H1 (cell line): Measurements from ENCODE around the gene UNC80. TPM values are rescaled to one million over a fixed set of nuclear protein-coding genes. Genes with fewer than 3 reads are reported as not detected.

Source experiments
- CTCF ChIA-PET: fragments of 300-600 bp; sonication (Branson Sonifier 250); formaldehyde crosslinking; loops from one replicate; lab custom pipeline; 2021; ENCODE audit not compliant: partially characterized antibody; lab: Charles Lee
- POLR2A ChIA-PET: fragments of 300-600 bp; sonication (Branson Sonifier 250); formaldehyde crosslinking; loops from one replicate; lab custom pipeline; 2021; ENCODE audit warnings: inconsistent platforms; ENCODE audit not compliant: partially characterized antibody; lab: Charles Lee
- DNase-seq, 2 experiments: peaks; one replicate each; pipeline versions ENCODE4 v3.0.0 to v3.0.0-alpha.2; 2010 to 2022; ENCODE audit warnings: low spot score in 2 of 2, low read depth in 1 of 2, mixed read lengths in 1 of 2
- FAIRE-seq: peaks from 2 replicates; lab custom pipeline; 2011; peaks lifted over from hg19 to GRCh38; lab: Jason Lieb, UNC
- H2AFZ ChIP-seq: 2 replicates; pipeline ENCODE4 v1.8.1; 2012; ENCODE audit warnings: low read length, inconsistent platforms
- H2AK5ac ChIP-seq: 2 replicates; pipeline ENCODE4 v1.6.1; 2013; ENCODE audit warnings: low read depth, low read length
- H2BK120ac ChIP-seq: replicated peaks from 2 replicates; pipeline ENCODE3; 2013; ENCODE audit warnings: low read depth, low read length, inconsistent platforms
- H2BK12ac ChIP-seq: 2 replicates; pipeline ENCODE4 v1.6.1; 2013; ENCODE audit warnings: low read depth, low read length
- H2BK15ac ChIP-seq: 2 replicates; pipeline ENCODE4 v1.6.1; 2013; ENCODE audit warnings: low read length
- H2BK20ac ChIP-seq: 2 replicates; pipeline ENCODE4 v1.6.1; 2013; ENCODE audit warnings: low read length
- H2BK5ac ChIP-seq: 2 replicates; pipeline ENCODE4 v1.6.1; 2013; ENCODE audit warnings: low read depth, low read length
- H3K14ac ChIP-seq: 2 replicates; pipeline ENCODE4 v1.6.1; 2013; ENCODE audit warnings: inconsistent platforms; ENCODE audit not compliant: insufficient read length
- H3K18ac ChIP-seq: 2 replicates; pipeline ENCODE4 v1.6.1; 2013; ENCODE audit warnings: low read length; ENCODE audit errors: extremely low read depth
- H3K23ac ChIP-seq: 2 replicates; pipeline ENCODE4 v1.6.1; 2013; ENCODE audit warnings: inconsistent platforms; ENCODE audit not compliant: insufficient read length
- H3K23me2 ChIP-seq: 2 replicates; pipeline ENCODE4 v1.6.1; 2013; ENCODE audit warnings: low read depth, low read length
- H3K27ac ChIP-seq: 2 replicates; pipeline ENCODE4 v1.6.1; 2011; ENCODE audit warnings: low read depth, low read length, inconsistent platforms
- H3K27me3 ChIP-seq, 4 experiments: replicated peaks in 1 of 4; 1 replicate in 1 of 4; 2 replicates in 3 of 4; pipeline versions ENCODE4 v1.6.1 to v1.8.1; 2011 to 2013; ENCODE audit warnings: low read length in 3 of 4, mild to moderate bottlenecking in 3 of 4, inconsistent platforms in 2 of 4, mixed read lengths in 2 of 4, moderate library complexity in 1 of 4; ENCODE audit not compliant: control insufficient read depth in 3 of 4, insufficient read depth in 3 of 4; ENCODE audit errors: extremely low read depth in 1 of 4
- H3K36me3 ChIP-seq, 4 experiments: 2 replicates each; pipeline versions ENCODE4 v1.6.1 to v1.8.1; 2011 to 2013; ENCODE audit warnings: mild to moderate bottlenecking in 4 of 4, low read length in 3 of 4, moderate library complexity in 2 of 4, control low read depth in 1 of 4, inconsistent platforms in 1 of 4; ENCODE audit not compliant: insufficient read depth in 4 of 4, control insufficient read depth in 2 of 4
- H3K4ac ChIP-seq: replicated peaks from 2 replicates; pipeline ENCODE3; 2013; ENCODE audit warnings: low read length, low read depth, mixed read lengths, inconsistent platforms; ENCODE audit not compliant: insufficient read length
- H3K4me1 ChIP-seq, 4 experiments: replicated peaks in 1 of 4; 1 replicate in 1 of 4; 2 replicates in 3 of 4; pipeline versions ENCODE4 v1.6.1 to v1.8.1; 2011 to 2013; ENCODE audit warnings: low read length in 3 of 4, inconsistent platforms in 2 of 4, mixed read lengths in 1 of 4; ENCODE audit not compliant: insufficient read depth in 4 of 4, control insufficient read depth in 3 of 4
- H3K4me2 ChIP-seq, 2 experiments: 2 replicates each; pipeline versions ENCODE4 v1.6.1 to v1.8.1; 2011 to 2013; ENCODE audit warnings: low read depth in 2 of 2, low read length in 2 of 2, control low read depth in 1 of 2, inconsistent platforms in 1 of 2, mild to moderate bottlenecking in 1 of 2; ENCODE audit not compliant: insufficient read depth in 1 of 2
- H3K4me3 ChIP-seq, 4 experiments: fragments of 200-600, 300-600 bp in 1 of 4; sonication (generic), shearing (Covaris generic), sonication (Bioruptor Twin) in 1 of 4; 2 replicates each; pipeline versions ENCODE4 v1.5.1 to v1.8.1; 2011 to 2016; ENCODE audit warnings: low read length in 4 of 4, low read depth in 3 of 4, control low read depth in 2 of 4, inconsistent platforms in 2 of 4, mild to moderate bottlenecking in 2 of 4, mixed read lengths in 1 of 4, moderate library complexity in 1 of 4; ENCODE audit not compliant: insufficient read depth in 2 of 4; ENCODE audit errors: extremely low read depth in 1 of 4
- H3K56ac ChIP-seq: replicated peaks from 2 replicates; pipeline ENCODE3; 2013; ENCODE audit warnings: low read depth, mild to moderate bottlenecking, mixed read lengths, low read length, inconsistent platforms; ENCODE audit not compliant: insufficient read length
- H3K79me1 ChIP-seq: 2 replicates; pipeline ENCODE4 v1.6.1; 2013; ENCODE audit warnings: low read depth, low read length, control low read depth
- H3K79me2 ChIP-seq, 2 experiments: 2 replicates each; pipeline versions ENCODE4 v1.6.1 to v1.8.1; 2012 to 2013; ENCODE audit warnings: low read length in 2 of 2, mild to moderate bottlenecking in 2 of 2, inconsistent platforms in 1 of 2; ENCODE audit not compliant: insufficient read depth in 2 of 2, control insufficient read depth in 1 of 2
- H3K9ac ChIP-seq, 4 experiments: replicated peaks in 1 of 4; 1 replicate in 1 of 4; 2 replicates in 3 of 4; pipeline versions ENCODE4 v1.6.1 to v1.8.1; 2011 to 2013; ENCODE audit warnings: low read depth in 3 of 4, low read length in 3 of 4, control low read depth in 2 of 4, mild to moderate bottlenecking in 2 of 4, moderate library complexity in 2 of 4, inconsistent platforms in 1 of 4; ENCODE audit errors: extremely low read depth in 1 of 4
- H3K9me3 ChIP-seq, 2 experiments: 2 replicates each; pipeline versions ENCODE4 v1.6.1 to v1.8.1; 2012 to 2013; ENCODE audit warnings: mild to moderate bottlenecking in 2 of 2, moderate library complexity in 2 of 2, control low read depth in 1 of 2, inconsistent platforms in 1 of 2, low read depth in 1 of 2, low read length in 1 of 2, mixed read lengths in 1 of 2; ENCODE audit not compliant: insufficient read depth in 2 of 2
- H4K20me1 ChIP-seq, 2 experiments: replicated peaks in 1 of 2; 2 replicates each; pipeline versions ENCODE3 to v1.8.1; 2011 to 2013; ENCODE audit warnings: inconsistent platforms in 2 of 2, low read length in 2 of 2, mild to moderate bottlenecking in 1 of 2; ENCODE audit not compliant: insufficient read depth in 2 of 2, control insufficient read depth in 1 of 2
- H4K5ac ChIP-seq: 2 replicates; pipeline ENCODE4 v1.6.1; 2013; ENCODE audit warnings: low read length, low read depth, mixed read lengths, inconsistent platforms; ENCODE audit not compliant: insufficient read length
- H4K8ac ChIP-seq: 2 replicates; pipeline ENCODE4 v1.8.0; 2013; ENCODE audit warnings: mild to moderate bottlenecking, moderate library complexity, low read length, inconsistent platforms; ENCODE audit not compliant: insufficient read depth; ENCODE audit errors: extremely low read depth
- H4K91ac ChIP-seq: replicated peaks from 2 replicates; pipeline ENCODE3; 2013; ENCODE audit warnings: low read length, mixed read lengths, inconsistent platforms; ENCODE audit not compliant: insufficient read length
- ASH2L ChIP-seq: fragments of 200-600, 300-600 bp; sonication (generic); IDR thresholded peaks from one replicate; pipeline ENCODE4 v1.7.1; 2017; ENCODE audit warnings: low read length
- BACH1 ChIP-seq: IDR thresholded peaks from 2 replicates; pipeline ENCODE4 v1.6.1; 2012; ENCODE audit warnings: low read length, improper control_type of control experiment
- BCL11A ChIP-seq, 2 experiments: IDR thresholded peaks; one replicate each; pipeline ENCODE4 v1.6.1; 2011; ENCODE audit warnings: low read depth in 2 of 2, low read length in 2 of 2, mild to moderate bottlenecking in 2 of 2
- CHD2 ChIP-seq: IDR thresholded peaks from 2 replicates; pipeline ENCODE4 v1.6.1; 2012; ENCODE audit warnings: low read length, improper control_type of control experiment
- HDAC6 ChIP-seq: IDR thresholded peaks from one replicate; pipeline ENCODE4 v1.7.1; 2012; ENCODE audit warnings: low read depth, mild to moderate bottlenecking, inconsistent platforms, low read length, moderate library complexity
- KDM4A ChIP-seq: IDR thresholded peaks from one replicate; pipeline ENCODE4 v1.7.1; 2012; ENCODE audit warnings: low read depth, mild to moderate bottlenecking, moderate library complexity, low read length, inconsistent platforms; ENCODE audit not compliant: severe bottlenecking
- RFX5 ChIP-seq: IDR thresholded peaks from 2 replicates; pipeline ENCODE4 v1.6.1; 2011; ENCODE audit warnings: low read depth, low read length, improper control_type of control experiment, borderline replicate concordance
- TAF1 ChIP-seq: IDR thresholded peaks from 2 replicates; pipeline ENCODE4 v1.6.1; 2011; ENCODE audit warnings: mild to moderate bottlenecking, low read depth, low read length
- WGBS, 2 experiments: shearing (Covaris generic) in 1 of 2; methylation state at CpG; one replicate each; pipeline versions ENCODE4 v1.1.6 to v1.1.7; 2013 to 2015; ENCODE audit warnings: low lambda C conversion rate in 2 of 2, mixed read lengths in 2 of 2, inconsistent platforms in 1 of 2, low coverage in 1 of 2, missing lambda C conversion rate in 1 of 2; ENCODE audit not compliant: insufficient replicate concordance in 2 of 2, insufficient coverage in 1 of 2, insufficient read length in 1 of 2; ENCODE audit errors: extremely low coverage in 1 of 2, missing lambda C conversion rate in 1 of 2; 5-methylcytosine and 5-hydroxymethylcytosine counted together
- polyA plus RNA-seq, 7 experiments: library from polyadenylated mRNA; depleted of rRNA in 3 of 7; stranded (reverse) in 5 of 7; unstranded in 2 of 7; fragments of >200 nt in 5 of 7; fragments of 200-250 nt in 2 of 7; gene quantifications; 1 replicate in 5 of 7; 2 replicates in 1 of 7; 4 replicates in 1 of 7; pipeline versions ENCODE4 v1.2.1 to v1.2.3, GENCODE V29; 2011 to 2013; ENCODE audit warnings: missing spikeins in 2 of 7, mixed read lengths in 2 of 7
- total RNA-seq: library from RNA; stranded (reverse); fragmentation: NEBNext Ultra II Directional; extraction: Animal tissue kit (Norgen Biotek cat#: 25700); gene quantifications from 2 replicates; pipeline ENCODE4 v1.2.1, GENCODE V29; 2021
- TF ChIP-seq, protein P1 (sequence below): IDR thresholded peaks from 2 replicates; pipeline ENCODE4 v1.6.1; 2011; ENCODE audit warnings: low read depth, mild to moderate bottlenecking, low read length; ENCODE audit not compliant: insufficient read depth

UNC80 gene
- total and polyA plus RNA-seq, 2 of the 8 experiments (the other 6 are each of a cell fraction or from before 2014, with no cell fraction given), result 0.53 to 0.56 TPM

GRCh38 chr2:209973328-209973727 lies 201.7 kb downstream of the UNC80 start:
- no peak overlapping the region for H2BK15ac ChIP-seq
- H4K20me1 ChIP-seq, result no peaks in the 10 kb centered on the region
- H3K14ac ChIP-seq, result no peak overlapping the region
- no peak overlapping the region for H2BK12ac ChIP-seq
- DNase-seq (no peak), FAIRE-seq (no peak)
- H3K27me3 ChIP-seq, result no peaks in the 10 kb centered on the region
- no peak overlapping the region for H3K18ac ChIP-seq
- no peak overlapping the region for H2AK5ac ChIP-seq
- 71% methylated on average over 1 of the region's 1 CpG; no CpG with 5 or more reads in 1 of the 2 experiments for WGBS, 2 experiments
- H2AFZ ChIP-seq, result no peak overlapping the region
- TF ChIP-seq ASH2L, result no peak
- no peak for TF ChIP-seq TAF1
- TF ChIP-seq BCL11A (IDR thresholded peaks at IDR 0.05; ENCODE audit: low read depth in 2 of 2, low read length in 2 of 2), result no peak
- no peak for TF ChIP-seq RFX5
- TF ChIP-seq CHD2, result no peak
- no peak for TF ChIP-seq KDM4A
- TF ChIP-seq, protein P1, sequence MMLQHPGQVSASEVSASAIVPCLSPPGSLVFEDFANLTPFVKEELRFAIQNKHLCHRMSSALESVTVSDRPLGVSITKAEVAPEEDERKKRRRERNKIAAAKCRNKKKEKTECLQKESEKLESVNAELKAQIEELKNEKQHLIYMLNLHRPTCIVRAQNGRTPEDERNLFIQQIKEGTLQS, result no peak
- no peak for TF ChIP-seq HDAC6
- TF ChIP-seq BACH1, result no peak
- H3K4me1 ChIP-seq, result no peaks in the 10 kb centered on the region
- no peak overlapping the region for H3K4me2 ChIP-seq
- no peak overlapping the region for H2BK120ac ChIP-seq
- H2BK20ac ChIP-seq, result no peak overlapping the region
- no peak overlapping the region for H3K23ac ChIP-seq
- H3K9me3 ChIP-seq, result no peaks in the 10 kb centered on the region
- H3K27ac ChIP-seq, result no peak overlapping the region
- no peak overlapping the region for H4K91ac ChIP-seq
- CTCF ChIA-PET, result interaction anchor here (0.6 to 0.8 kb wide), 2 partner anchors 216 to 639 kb away, joined by 3 read pairs; no protein-coding TSS in a partner anchor
- no peak overlapping the region for H3K4me3 ChIP-seq
- H3K23me2 ChIP-seq, result no peaks in the 10 kb centered on the region; the same call in 1 of the 2 replicates
- H3K4ac ChIP-seq, result no peak overlapping the region
- no peak overlapping the region for H3K56ac ChIP-seq
- no peaks in the 10 kb centered on the region for H3K36me3 ChIP-seq
- no peak overlapping the region for H2BK5ac ChIP-seq
- POLR2A ChIA-PET, result no interaction called here
- no peak overlapping the region for H3K9ac ChIP-seq
- no peak overlapping the region for H4K8ac ChIP-seq
- H3K79me2 ChIP-seq, result no peaks in the 10 kb centered on the region
- no peaks in the 10 kb centered on the region for H3K79me1 ChIP-seq
- H4K5ac ChIP-seq, result no peak overlapping the region
